Memory B cell (primary cell): ENCODE results near the gene INKA2.

Source experiments
- ATAC-seq: fragments of 150-1000 bp; cut with Tn5 transposase; 2 replicates; pipeline ENCODE4 v1.10.0; 2021; ENCODE audit warnings: low read depth, mild to moderate bottlenecking, moderate library complexity
- DNase-seq, 2 donors: peaks; one replicate each; pipeline ENCODE4 v3.0.0; 2022; ENCODE audit warnings: low spot score in 2 of 2
- H3K27ac Mint-ChIP-seq: one replicate; pipeline ENCODE4 v1.8.0; 2022; ENCODE audit warnings: mild to moderate bottlenecking, moderate library complexity, mixed read lengths
- H3K27me3 Mint-ChIP-seq: one replicate; pipeline ENCODE4 v1.8.0; 2022; ENCODE audit warnings: mixed read lengths
- H3K36me3 Mint-ChIP-seq: one replicate; pipeline ENCODE4 v1.8.0; 2022; ENCODE audit warnings: mild to moderate bottlenecking, mixed read lengths
- H3K4me1 Mint-ChIP-seq: one replicate; pipeline ENCODE4 v1.8.0; 2022; ENCODE audit warnings: mixed read lengths
- H3K4me3 Mint-ChIP-seq: one replicate; pipeline ENCODE4 v1.8.0; 2022; ENCODE audit warnings: mild to moderate bottlenecking, moderate library complexity, mixed read lengths
- H3K9me3 Mint-ChIP-seq: one replicate; pipeline ENCODE4 v1.8.0; 2022; ENCODE audit warnings: mixed read lengths

The INKA2 gene

DNA sequence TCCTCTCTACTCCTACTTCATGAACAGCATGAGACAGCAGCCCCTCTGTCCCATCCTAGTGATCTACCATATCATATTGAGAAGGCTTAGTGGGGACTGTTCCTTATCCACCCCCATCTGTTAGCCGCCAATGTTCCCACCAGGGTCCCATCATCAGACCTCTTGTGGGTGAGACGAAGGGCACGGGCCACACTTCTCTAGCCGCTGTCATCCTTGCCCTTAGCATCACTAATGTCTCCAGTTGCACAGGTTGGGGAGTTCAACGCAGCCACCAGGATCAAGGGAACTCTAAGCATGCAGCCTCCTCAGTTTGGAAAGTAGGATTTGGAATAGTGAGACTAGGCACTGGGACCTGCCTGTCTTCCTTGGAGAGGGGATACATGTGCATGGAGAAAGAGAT, 20.1 kb downstream of the INKA2 start:
- Mint-ChIP-seq H3K9me3 (no peaks in the 10 kb centered on the region), H3K4me1 (peaks cover 25% of the 10 kb centered on the region), H3K4me3 (no peak overlapping the region), H3K27ac (peak overlapping the region; percentile 52), H3K36me3 (peaks cover 4% of the 10 kb centered on the region), H3K27me3 (no peaks in the 10 kb centered on the region)
- DNase-seq (no peak), ATAC-seq (no peak)

DNA sequence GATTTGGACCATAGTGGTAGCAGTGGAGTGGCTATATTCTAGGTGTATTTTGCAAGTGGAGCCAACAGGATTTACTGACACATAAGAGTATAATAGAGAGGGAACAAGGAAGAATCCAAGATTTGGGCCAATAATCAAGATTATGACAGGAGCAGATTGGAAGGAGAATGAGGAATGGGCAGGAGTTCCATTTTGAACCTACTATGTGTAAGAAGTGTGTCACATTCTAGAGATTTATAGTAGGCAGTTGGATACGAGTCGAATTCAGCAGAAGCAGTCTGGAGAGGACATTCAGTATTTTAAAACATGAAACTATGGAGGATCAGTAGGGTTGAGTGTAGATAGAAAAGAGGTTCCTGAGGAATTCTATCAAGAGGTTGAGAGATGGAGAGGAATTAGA, 21.7 kb downstream of the INKA2 start:
- DNase-seq = no peak
- Mint-ChIP-seq H3K27me3 (no peaks in the 10 kb centered on the region), H3K4me3 (no peak overlapping the region), H3K27ac (peak overlapping the region; percentile 10), H3K9me3 (no peaks in the 10 kb centered on the region), H3K4me1 (peaks cover 12% of the 10 kb centered on the region), H3K36me3 (peaks cover 4% of the 10 kb centered on the region)
- ATAC-seq = no peak

DNA sequence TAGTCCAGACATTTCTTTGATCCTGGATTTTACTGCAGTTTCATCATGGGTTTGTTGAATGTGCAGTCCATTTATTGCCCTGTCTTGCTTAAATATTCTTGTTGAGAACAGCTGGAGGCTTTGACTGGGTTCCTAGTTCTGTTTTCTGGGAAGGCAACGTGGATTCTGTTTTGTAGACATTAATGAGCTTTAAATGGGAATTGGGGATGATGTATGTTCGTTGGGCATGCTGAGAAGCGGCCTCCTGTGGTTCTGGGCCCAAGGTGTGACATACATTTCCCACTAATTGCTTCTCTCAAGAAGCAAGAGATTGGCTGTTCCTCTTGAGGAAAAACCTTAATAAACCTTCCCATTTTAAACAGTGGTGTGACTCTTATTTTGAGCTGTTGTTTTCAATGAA, 22.9 kb downstream of the INKA2 start:
- H3K27ac Mint-ChIP-seq = no peak overlapping the region
- H3K27me3 Mint-ChIP-seq = no peaks in the 10 kb centered on the region
- H3K36me3 Mint-ChIP-seq = peaks cover 4% of the 10 kb centered on the region
- no peak for DNase-seq
- peaks cover 7% of the 10 kb centered on the region for H3K4me1 Mint-ChIP-seq
- no peaks in the 10 kb centered on the region for H3K9me3 Mint-ChIP-seq
- no peak for ATAC-seq
- H3K4me3 Mint-ChIP-seq = no peak overlapping the region

DNA sequence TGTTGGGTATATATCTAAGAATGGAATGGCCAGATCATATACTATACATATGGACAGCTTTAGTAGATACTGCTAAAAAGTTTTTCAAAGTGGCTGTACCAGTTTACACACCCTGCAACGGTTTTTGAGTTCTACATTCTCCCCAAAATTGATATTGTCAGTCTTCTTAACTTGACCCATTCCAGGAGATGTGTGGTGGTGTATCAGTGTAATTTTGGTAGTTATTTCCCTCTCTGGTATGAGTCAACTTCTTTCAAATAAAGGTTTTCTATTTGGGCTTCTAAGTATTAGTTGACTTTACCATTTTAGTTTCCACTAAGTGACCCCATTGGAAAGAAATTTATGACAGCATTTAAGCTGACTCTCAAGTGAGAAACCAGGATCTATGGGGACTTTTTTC, 29.2 kb downstream of the INKA2 start:
- Mint-ChIP-seq H3K4me3 (no peak overlapping the region), H3K4me1 (no peaks in the 10 kb centered on the region), H3K27me3 (no peaks in the 10 kb centered on the region), H3K36me3 (peaks cover 10% of the 10 kb centered on the region), H3K27ac (peak overlapping the region; percentile 85), H3K9me3 (no peaks in the 10 kb centered on the region)
- ATAC-seq (no peak), DNase-seq (no peak)

DNA sequence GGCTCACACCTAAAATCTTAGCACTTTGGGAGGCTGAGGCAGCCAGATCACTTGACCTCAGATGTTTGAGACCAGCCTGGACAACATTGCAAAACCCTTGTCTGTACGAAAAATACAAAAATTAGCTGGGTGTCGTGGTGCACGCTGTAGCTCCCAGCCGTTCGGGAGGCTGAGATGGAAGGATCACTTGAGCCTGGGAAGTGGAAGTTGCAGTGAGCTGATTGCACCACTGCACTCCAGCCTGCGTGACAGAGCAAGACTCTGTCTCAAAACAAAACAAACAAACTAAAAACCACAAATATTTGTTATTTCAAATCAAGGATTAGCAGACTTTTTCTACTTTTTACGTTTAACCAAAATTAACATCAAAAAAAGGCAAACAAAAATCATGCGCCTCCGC, 31.3 kb downstream of the INKA2 start:
- Mint-ChIP-seq H3K27me3 (no peaks in the 10 kb centered on the region), H3K36me3 (peaks cover 17% of the 10 kb centered on the region), H3K4me3 (no peak overlapping the region), H3K4me1 (no peaks in the 10 kb centered on the region), H3K27ac (no peak overlapping the region), H3K9me3 (no peaks in the 10 kb centered on the region)
- ATAC-seq (no peak), DNase-seq (no peak)

DNA sequence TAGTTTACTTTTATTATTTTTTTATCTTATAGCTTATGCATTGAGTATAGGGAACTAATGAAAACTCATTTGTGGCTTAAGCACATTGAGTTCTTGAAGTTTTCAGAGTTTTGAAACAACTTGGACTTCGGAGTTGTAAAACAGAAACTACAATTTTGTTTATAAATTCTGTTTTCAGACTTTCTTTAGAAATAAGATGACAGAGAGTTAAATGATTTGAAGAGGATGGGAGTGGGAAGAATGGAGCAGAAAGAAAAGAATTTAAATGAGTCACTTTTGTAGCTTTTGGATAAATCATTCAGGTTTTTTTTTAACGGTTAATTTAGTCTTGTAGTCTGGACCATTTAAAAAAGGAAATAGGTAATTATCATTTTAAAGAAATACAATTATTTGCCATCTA, 32.3 kb downstream of the INKA2 start:
- no peak for ATAC-seq
- Mint-ChIP-seq H3K9me3 (no peaks in the 10 kb centered on the region), H3K4me3 (no peak overlapping the region), H3K27me3 (no peaks in the 10 kb centered on the region), H3K4me1 (no peaks in the 10 kb centered on the region), H3K36me3 (peaks cover 20% of the 10 kb centered on the region), H3K27ac (peak overlapping the region; percentile 82)
- no peak for DNase-seq

DNA sequence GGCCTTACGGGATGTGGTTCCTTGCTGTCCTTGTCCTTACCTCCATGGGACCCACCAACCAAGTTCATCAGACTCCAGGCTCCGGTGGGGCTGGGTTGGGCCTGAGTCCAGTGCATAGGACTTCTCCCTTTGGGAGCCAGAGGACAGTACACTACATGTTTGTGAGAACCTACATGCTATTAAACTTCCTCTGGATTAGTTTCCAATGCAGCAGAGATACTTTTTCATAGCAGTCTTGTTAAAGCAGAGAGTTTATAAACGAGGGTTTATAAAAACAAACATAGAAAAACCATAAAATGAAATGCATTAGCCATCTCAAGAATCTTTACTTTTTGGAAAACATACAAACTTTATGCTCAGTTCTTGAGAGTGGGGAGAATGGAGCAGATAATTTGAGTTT, 33.4 kb downstream of the INKA2 start:
- Mint-ChIP-seq H3K4me3 (no peak overlapping the region), H3K27me3 (no peaks in the 10 kb centered on the region), H3K9me3 (no peaks in the 10 kb centered on the region), H3K36me3 (peaks cover 28% of the 10 kb centered on the region), H3K4me1 (no peaks in the 10 kb centered on the region), H3K27ac (peak overlapping the region; percentile 42)
- no peak for DNase-seq
- ATAC-seq = no peak

DNA sequence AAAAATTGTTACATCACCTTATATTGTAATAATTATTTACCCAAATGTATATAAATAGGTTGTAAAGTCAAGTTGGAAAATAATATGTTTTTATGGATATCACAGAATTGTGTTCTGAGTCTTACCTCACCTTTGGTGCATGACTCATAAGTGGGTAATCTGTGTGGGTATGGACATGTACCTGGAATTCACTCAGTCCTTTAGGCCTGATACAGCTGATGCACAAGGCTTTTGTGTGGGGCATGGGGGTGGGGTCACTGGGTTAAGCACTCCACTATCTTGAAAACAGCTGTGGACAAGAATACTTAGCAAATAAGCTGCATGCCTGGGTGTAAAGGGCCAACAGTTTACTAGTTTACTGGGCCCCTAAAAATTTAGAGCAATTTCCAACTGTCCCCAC, 34.4 kb downstream of the INKA2 start:
- peak overlapping the region; percentile 31 for H3K27ac Mint-ChIP-seq
- H3K36me3 Mint-ChIP-seq = peaks cover 39% of the 10 kb centered on the region
- ATAC-seq (no peak), DNase-seq (no peak)
- no peak overlapping the region for H3K4me3 Mint-ChIP-seq
- no peaks in the 10 kb centered on the region for H3K9me3 Mint-ChIP-seq
- peaks cover 2% of the 10 kb centered on the region for H3K4me1 Mint-ChIP-seq
- H3K27me3 Mint-ChIP-seq = no peaks in the 10 kb centered on the region

DNA sequence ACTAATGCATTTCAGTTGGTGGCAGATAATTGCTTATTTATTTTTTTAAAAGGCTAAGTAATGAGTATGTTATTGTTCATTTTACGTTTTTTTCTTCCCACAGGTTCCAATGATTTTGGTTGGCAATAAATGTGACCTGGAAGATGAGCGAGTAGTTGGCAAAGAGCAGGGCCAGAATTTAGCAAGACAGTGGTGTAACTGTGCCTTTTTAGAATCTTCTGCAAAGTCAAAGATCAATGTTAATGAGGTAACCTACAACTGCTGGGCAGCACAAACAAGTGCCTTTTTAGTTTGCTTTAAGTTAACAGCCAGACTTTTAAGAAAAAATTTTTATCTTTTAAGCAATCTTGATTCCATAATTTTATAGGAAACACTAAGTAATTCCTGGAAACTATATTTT, 35.0 kb downstream of the INKA2 start:
- peaks cover 38% of the 10 kb centered on the region for H3K36me3 Mint-ChIP-seq
- peaks cover 5% of the 10 kb centered on the region for H3K4me1 Mint-ChIP-seq
- DNase-seq = no peak
- H3K27ac Mint-ChIP-seq = peak overlapping the region; percentile 47
- ATAC-seq = no peak
- no peaks in the 10 kb centered on the region for H3K9me3 Mint-ChIP-seq
- H3K4me3 Mint-ChIP-seq = no peak overlapping the region
- H3K27me3 Mint-ChIP-seq = no peaks in the 10 kb centered on the region

DNA sequence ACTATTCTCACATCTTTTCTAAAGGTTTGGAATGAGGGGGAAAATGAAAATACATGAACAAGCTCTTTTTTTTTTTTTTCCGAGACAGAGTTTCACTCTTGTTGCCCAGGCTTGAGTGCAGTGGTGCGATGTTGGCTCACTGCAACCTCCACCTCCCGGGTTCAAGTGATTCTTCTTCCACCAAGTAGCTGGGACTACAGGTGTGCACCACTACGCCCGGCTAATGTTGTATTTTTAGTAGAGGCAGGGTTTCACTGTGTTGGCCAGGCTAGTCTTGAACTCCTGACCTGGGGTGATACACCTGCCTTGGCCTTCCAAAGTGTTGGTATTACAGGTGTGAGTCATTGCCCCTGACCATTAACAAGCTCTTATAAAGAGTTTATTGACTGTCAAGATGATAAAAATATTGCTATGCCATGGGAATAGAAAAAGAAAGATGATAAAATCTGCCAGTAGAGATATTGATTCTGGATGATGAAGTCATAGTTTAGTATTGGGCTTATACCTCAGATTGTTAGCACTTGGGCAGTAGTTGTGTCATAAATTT, 36.6 kb downstream of the INKA2 start:
- Mint-ChIP-seq H3K9me3 (no peaks in the 10 kb centered on the region), H3K27ac (no peak overlapping the region), H3K4me1 (peaks cover 12% of the 10 kb centered on the region), H3K4me3 (no peak overlapping the region), H3K36me3 (peaks cover 41% of the 10 kb centered on the region), H3K27me3 (no peaks in the 10 kb centered on the region)
- ATAC-seq (no peak), DNase-seq (no peak)

DNA sequence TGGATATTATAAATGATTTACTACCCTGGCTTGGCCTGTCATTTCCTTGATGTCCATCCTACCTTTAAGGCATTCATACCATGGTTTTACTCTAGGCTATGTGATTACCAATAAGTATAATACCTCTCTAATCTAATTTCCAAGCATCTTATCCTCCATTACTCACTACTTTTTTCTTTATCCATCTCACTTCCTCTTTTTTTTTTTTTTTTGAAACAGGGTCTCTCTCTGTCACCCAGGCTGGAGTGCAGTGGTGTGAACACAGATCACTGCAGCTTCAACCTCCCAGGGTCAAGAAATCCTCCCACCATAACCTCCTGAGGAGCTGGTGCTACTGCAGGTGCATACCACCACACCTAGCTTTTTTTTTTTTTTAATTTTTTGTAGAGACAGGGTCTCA, 39.9 kb downstream of the INKA2 start:
- Mint-ChIP-seq H3K27ac (peak overlapping the region; percentile 82), H3K27me3 (no peaks in the 10 kb centered on the region), H3K36me3 (peaks cover 42% of the 10 kb centered on the region), H3K9me3 (no peaks in the 10 kb centered on the region), H3K4me1 (peaks cover 15% of the 10 kb centered on the region), H3K4me3 (no peak overlapping the region)
- ATAC-seq (peak; percentile 55), DNase-seq (no peak)

DNA sequence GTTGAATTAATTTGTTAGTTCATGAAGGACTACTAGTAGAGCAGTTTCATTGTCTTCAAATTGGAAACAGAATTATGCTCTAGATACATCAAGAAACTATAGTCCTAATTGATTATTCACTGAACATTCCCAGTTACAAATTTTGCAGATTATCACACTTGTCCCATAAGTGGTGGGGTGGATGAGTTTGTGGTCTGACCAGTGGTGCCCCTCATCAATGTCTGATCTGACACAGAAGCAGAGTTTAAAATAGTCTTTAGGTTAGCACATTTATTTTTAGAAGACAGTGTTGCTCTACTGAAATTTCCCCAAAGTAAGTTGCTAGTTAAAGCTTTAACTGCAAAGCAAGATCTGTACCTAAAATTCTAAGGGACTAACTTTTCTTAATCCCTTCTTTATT, 42.9 kb downstream of the INKA2 start:
- H3K36me3 Mint-ChIP-seq = peaks cover 45% of the 10 kb centered on the region
- ATAC-seq (no peak), DNase-seq (no peak)
- H3K4me3 Mint-ChIP-seq = no peak overlapping the region
- no peaks in the 10 kb centered on the region for H3K27me3 Mint-ChIP-seq
- H3K9me3 Mint-ChIP-seq = no peaks in the 10 kb centered on the region
- H3K27ac Mint-ChIP-seq = peak overlapping the region; percentile 43
- peaks cover 25% of the 10 kb centered on the region for H3K4me1 Mint-ChIP-seq

DNA sequence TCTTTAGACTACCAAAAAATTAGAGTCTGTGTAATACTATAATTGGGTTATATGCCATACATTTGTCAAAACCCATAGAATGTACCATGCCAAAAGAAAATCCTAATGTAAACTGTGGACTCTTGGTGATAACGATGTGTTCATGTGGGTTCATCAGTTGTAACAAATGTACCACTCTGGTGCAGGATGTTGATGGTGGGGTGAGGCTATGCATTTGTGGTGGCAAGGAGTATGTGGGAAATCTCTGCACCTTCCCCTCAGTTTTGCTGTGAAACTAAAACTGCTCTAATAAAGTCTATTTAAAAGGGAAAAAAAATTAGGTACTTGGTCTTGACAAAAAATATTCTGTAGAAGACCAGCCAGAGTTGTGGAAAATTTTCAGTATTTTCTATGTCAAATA, 43.4 kb downstream of the INKA2 start:
- Mint-ChIP-seq H3K4me1 (peaks cover 25% of the 10 kb centered on the region), H3K27ac (peak overlapping the region; percentile 43), H3K4me3 (no peak overlapping the region), H3K36me3 (peaks cover 39% of the 10 kb centered on the region), H3K27me3 (no peaks in the 10 kb centered on the region), H3K9me3 (no peaks in the 10 kb centered on the region)
- DNase-seq = no peak
- ATAC-seq = no peak

DNA sequence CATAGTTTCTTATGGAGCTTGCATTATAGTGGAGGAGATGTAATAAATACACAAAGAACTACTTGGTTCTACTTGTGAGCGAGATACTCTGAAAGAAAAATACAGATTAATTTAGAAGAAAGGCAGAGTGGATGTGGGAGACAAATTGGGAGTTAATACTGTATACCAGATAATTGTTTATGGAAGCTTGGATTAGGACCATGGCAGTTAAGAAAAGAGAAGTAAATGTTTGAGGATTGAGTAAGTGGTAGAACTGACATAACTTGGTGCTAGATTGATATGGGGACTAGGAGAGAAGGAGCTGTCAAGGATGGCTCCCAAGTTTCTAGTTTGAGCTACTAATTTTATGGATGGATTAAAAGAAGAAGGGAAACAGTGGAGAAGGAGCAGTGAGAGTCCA, 47.3 kb downstream of the INKA2 start:
- H3K36me3 Mint-ChIP-seq = peaks cover 25% of the 10 kb centered on the region
- peaks cover 5% of the 10 kb centered on the region for H3K9me3 Mint-ChIP-seq
- DNase-seq = no peak
- H3K27ac Mint-ChIP-seq = peak overlapping the region; percentile 62
- H3K4me3 Mint-ChIP-seq = no peak overlapping the region
- no peaks in the 10 kb centered on the region for H3K27me3 Mint-ChIP-seq
- peaks cover 26% of the 10 kb centered on the region for H3K4me1 Mint-ChIP-seq
- no peak for ATAC-seq

DNA sequence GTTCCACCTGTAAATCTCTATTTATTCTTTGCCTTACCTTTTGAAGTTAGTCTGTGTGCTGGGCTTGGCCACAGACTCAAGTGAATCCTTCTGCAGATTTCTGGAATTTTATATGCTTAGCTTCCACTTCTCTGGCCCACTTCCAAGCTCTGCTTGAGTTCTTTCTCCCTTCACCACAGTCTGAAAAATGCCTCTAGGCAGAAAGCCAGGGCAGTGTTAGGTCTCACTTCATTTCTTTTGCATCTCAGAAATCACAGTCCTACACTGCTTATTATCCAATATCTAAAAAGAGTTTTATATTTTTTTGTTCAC, 48.9 kb downstream of the INKA2 start:
- no peak for DNase-seq
- Mint-ChIP-seq H3K27me3 (no peaks in the 10 kb centered on the region), H3K36me3 (peaks cover 29% of the 10 kb centered on the region), H3K4me1 (peaks cover 29% of the 10 kb centered on the region), H3K27ac (peak overlapping the region; percentile 72), H3K9me3 (peaks cover 5% of the 10 kb centered on the region), H3K4me3 (no peak overlapping the region)
- ATAC-seq = no peak
